ENCODE measurements around the gene OSBPL5.

- TF ChIP-seq CTCF (IDR thresholded peaks at IDR 0.05 in 8 of 11, conservative IDR thresholded peaks at IDR 0.05 in 3 of 11) (no peak), POLR2AphosphoS5 (IDR thresholded peaks at IDR 0.05) (no peak), POLR2A (IDR thresholded peaks at IDR 0.05) (no peak)
Measured at GRCh38 chr11:3096909-3097530, 68.1 kb downstream of the OSBPL5 start.
